OCI-LY3 (cell line): ENCODE data around the gene TPMT.

Experiments
- H2AFZ ChIP-seq: fragments of 200-600, 300-600 bp; shearing (Covaris generic); 2 replicates; pipeline ENCODE4 v1.6.0; 2014; ENCODE audit warnings: antibody characterized with exemption, low read depth, low read length
- H3K27ac ChIP-seq: fragments of 200-600, 300-600 bp; sonication (generic); 2 replicates; pipeline ENCODE4 v1.5.1; 2014; ENCODE audit warnings: mild to moderate bottlenecking, low read length, moderate library complexity, mixed read lengths
- H3K27me3 ChIP-seq: fragments of 200-600, 300-600 bp; sonication (generic); 2 replicates; pipeline ENCODE4 v1.6.1; 2014; ENCODE audit warnings: low read depth, low read length, mixed read lengths
- H3K36me3 ChIP-seq: fragments of 200-600, 300-600 bp; sonication (generic); replicated peaks from 2 replicates; pipeline ENCODE3; 2014; ENCODE audit warnings: low read depth, low read length, mixed read lengths
- H3K4me1 ChIP-seq: fragments of 300-600, 200-600 bp; sonication (generic); 2 replicates; pipeline ENCODE4 v1.6.1; 2014; ENCODE audit warnings: low read length, mixed read lengths
- H3K4me2 ChIP-seq: fragments of 200-600, 300-600 bp; sonication (generic); 2 replicates; pipeline ENCODE4 v1.6.1; 2014; ENCODE audit warnings: low read length, mixed read lengths
- H3K4me3 ChIP-seq: fragments of 300-600, 200-600 bp; sonication (generic); 2 replicates; pipeline ENCODE4 v1.5.1; 2014; ENCODE audit warnings: antibody characterized with exemption, mild to moderate bottlenecking, low read length, moderate library complexity
- H3K79me2 ChIP-seq: fragments of 300-600, 200-600 bp; shearing (Covaris generic); 2 replicates; pipeline ENCODE4 v1.6.1; 2014; ENCODE audit warnings: mild to moderate bottlenecking, low read length, mixed read lengths
- H3K9ac ChIP-seq: fragments of 300-600, 200-600 bp; shearing (Covaris generic); 2 replicates; pipeline ENCODE4 v1.6.0; 2014; ENCODE audit warnings: mild to moderate bottlenecking, low read length, moderate library complexity
- H3K9me3 ChIP-seq: fragments of 200-600, 300-600 bp; shearing (Covaris generic); 2 replicates; pipeline ENCODE4 v1.6.1; 2014; ENCODE audit warnings: low read length, mixed read lengths; ENCODE audit not compliant: insufficient read depth
- H4K20me1 ChIP-seq: fragments of 200-600, 300-600 bp; sonication (generic); 2 replicates; pipeline ENCODE4 v1.6.1; 2016; ENCODE audit warnings: low read length, mixed read lengths; ENCODE audit not compliant: insufficient read depth
- CTCF ChIP-seq: fragments of 200-600, 300-600 bp; sonication (generic); IDR thresholded peaks from 2 replicates; pipeline ENCODE4 v1.5.1; 2014; ENCODE audit warnings: antibody characterized with exemption, low read length, low read depth
- EZH2phosphoT487 ChIP-seq: fragments of 200-600 bp; shearing (Covaris generic); IDR thresholded peaks from 2 replicates; pipeline ENCODE4 v1.6.1; 2018; ENCODE audit warnings: antibody characterized with exemption, mixed run types, low read depth

The TPMT gene

DNA sequence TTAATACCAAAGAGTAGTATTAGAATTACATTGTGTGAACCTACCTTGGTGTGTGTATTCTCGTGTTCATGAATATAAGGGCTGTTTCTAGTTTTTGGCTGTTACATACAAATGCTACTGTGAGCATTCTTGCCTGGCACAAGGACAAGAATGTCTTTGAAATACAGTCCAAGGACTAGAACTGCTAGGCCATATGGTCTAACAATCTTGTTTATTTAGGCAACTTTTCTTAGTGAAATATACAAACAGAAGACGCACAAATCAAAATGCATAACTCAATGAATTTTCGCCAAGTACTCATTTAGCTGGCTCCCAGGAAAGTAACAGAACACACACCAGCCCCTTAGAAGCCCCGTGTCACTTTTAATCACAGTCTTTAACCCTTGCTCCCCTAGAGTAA lies 28.9 kb upstream of the TPMT start:
- Histone ChIP-seq H3K9ac (no peak overlapping the region), H4K20me1 (no peaks in the 10 kb centered on the region), H3K4me2 (no peak overlapping the region), H2AFZ (no peak overlapping the region), H3K27ac (no peak overlapping the region), H3K79me2 (no peaks in the 10 kb centered on the region), H3K36me3 (peaks cover 8% of the 10 kb centered on the region), H3K9me3 (no peaks in the 10 kb centered on the region), H3K4me1 (peaks cover 30% of the 10 kb centered on the region), H3K4me3 (no peak overlapping the region), H3K27me3 (no peaks in the 10 kb centered on the region)
- TF ChIP-seq CTCF (no peak), EZH2phosphoT487 (no peak)

GRCh38 chr6:18182568-18182967 lies 27.7 kb upstream of the TPMT start:
- Histone ChIP-seq H4K20me1 (no peaks in the 10 kb centered on the region), H3K27ac (no peak overlapping the region), H3K27me3 (no peaks in the 10 kb centered on the region), H3K9ac (no peak overlapping the region), H3K4me1 (peaks cover 32% of the 10 kb centered on the region), H3K9me3 (no peaks in the 10 kb centered on the region), H3K4me2 (no peak overlapping the region), H3K79me2 (no peaks in the 10 kb centered on the region), H3K4me3 (no peak overlapping the region), H3K36me3 (peaks cover 8% of the 10 kb centered on the region), H2AFZ (no peak overlapping the region)
- no peak for TF ChIP-seq CTCF
- no peak for TF ChIP-seq EZH2phosphoT487

GRCh38 chr6:18179770-18180356 lies 25.0 kb upstream of the TPMT start:
- H3K27me3 ChIP-seq, result no peaks in the 10 kb centered on the region
- H4K20me1 ChIP-seq, result no peaks in the 10 kb centered on the region
- no peak overlapping the region; the same call in 1 of the 2 replicates for H3K27ac ChIP-seq
- H3K4me2 ChIP-seq, result peak overlapping the region; percentile 55
- peaks cover 3% of the 10 kb centered on the region for H3K36me3 ChIP-seq
- no peaks in the 10 kb centered on the region for H3K79me2 ChIP-seq
- H3K4me3 ChIP-seq, result 0 out of 2 replicates have a peak overlapping the region, but pooled peaks have one; percentile 32
- TF ChIP-seq CTCF (no peak), EZH2phosphoT487 (no peak)
- H3K9me3 ChIP-seq, result no peaks in the 10 kb centered on the region
- H2AFZ ChIP-seq, result no peak overlapping the region
- no peak overlapping the region for H3K9ac ChIP-seq
- peaks cover 18% of the 10 kb centered on the region for H3K4me1 ChIP-seq

DNA sequence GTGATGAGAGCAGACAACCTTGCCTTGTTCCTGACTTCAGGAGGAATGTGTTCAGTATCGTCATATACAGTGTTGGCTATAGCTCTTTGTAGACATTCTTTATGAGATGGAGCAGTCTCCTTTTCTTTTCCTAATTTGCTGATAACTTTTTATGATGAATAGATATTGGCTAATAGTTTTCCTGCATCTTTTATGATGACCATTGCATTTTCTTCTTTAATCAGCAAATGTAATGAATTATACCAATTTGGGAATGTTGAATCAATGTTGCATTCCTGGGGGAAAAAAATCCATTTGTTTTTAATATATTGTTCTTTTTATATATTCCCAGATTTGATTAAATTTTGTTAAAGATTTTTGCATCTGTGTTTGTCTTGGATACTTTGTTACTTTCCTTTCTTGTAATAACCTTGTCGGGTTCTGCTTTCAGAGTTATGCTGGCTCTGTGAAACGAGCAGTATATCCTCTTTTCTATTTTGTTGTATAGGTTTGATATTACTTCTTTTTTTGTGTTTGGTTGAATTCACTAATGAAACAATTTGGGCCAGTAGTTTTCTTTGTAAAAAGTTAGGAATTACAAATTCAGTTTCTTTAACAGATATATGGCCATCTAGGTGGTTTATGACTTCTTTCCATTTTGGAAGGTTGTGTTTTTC lies 24.2 kb upstream of the TPMT start:
- Histone ChIP-seq H3K27me3 (no peaks in the 10 kb centered on the region), H3K9ac (no peak overlapping the region), H4K20me1 (no peaks in the 10 kb centered on the region), H3K79me2 (no peaks in the 10 kb centered on the region), H3K9me3 (no peaks in the 10 kb centered on the region), H3K4me3 (peak overlapping the region; percentile 32; the same call in 1 of the 2 replicates), H3K4me1 (peaks cover 18% of the 10 kb centered on the region), H3K36me3 (peaks cover 3% of the 10 kb centered on the region), H2AFZ (no peak overlapping the region), H3K27ac (no peak overlapping the region; the same call in 1 of the 2 replicates), H3K4me2 (peak overlapping the region; percentile 55)
- TF ChIP-seq CTCF, result no peak
- no peak for TF ChIP-seq EZH2phosphoT487
